ENCODE results near the gene ASPA.

The ASPA gene

GRCh38 chr17:3529817-3530741, 54.3 kb downstream of the ASPA start:
- no peaks in the 10 kb centered on the region for H3K79me2 ChIP-seq (ENCODE audit: low read length)
- H3K4me1 ChIP-seq (ENCODE audit: low read length) = no peaks in the 10 kb centered on the region
- H3K9ac ChIP-seq (ENCODE audit: low read length) = no peak overlapping the region
- H3K4me3 ChIP-seq (ENCODE audit: low read length) = no peak overlapping the region
- no peak overlapping the region for H3K27ac ChIP-seq (ENCODE audit: low read length)
- H3K4me2 ChIP-seq (ENCODE audit: low read depth, low read length) = no peak overlapping the region
- no peaks in the 10 kb centered on the region for H4K20me1 ChIP-seq (ENCODE audit: insufficient read depth, low read length)
- no peaks in the 10 kb centered on the region for H3K27me3 ChIP-seq (replicated peaks; ENCODE audit: insufficient read depth, low read length)
- H3K36me3 ChIP-seq (replicated peaks; ENCODE audit: insufficient read depth, low read length) = peaks cover 5% of the 10 kb centered on the region; the same call in 1 of the 2 replicates
- DNase-seq = no peak
- H3K9me2 ChIP-seq (replicated peaks; ENCODE audit: insufficient read depth, low read length) = no peaks in the 10 kb centered on the region
- no peak overlapping the region for H2AFZ ChIP-seq (ENCODE audit: low read length)
- no peak for TF ChIP-seq EZH2phosphoT487 (IDR thresholded peaks at IDR 0.05; ENCODE audit: low read length)
- TF ChIP-seq EZH2 (optimal IDR thresholded peaks at IDR 0.05; ENCODE audit: low read depth, low read length) = no peak
- no peak for TF ChIP-seq CTCF (IDR thresholded peaks at IDR 0.05; ENCODE audit: low read length)
- no peaks in the 10 kb centered on the region for H3F3A ChIP-seq (ENCODE audit: insufficient read depth, low read length)
- H3K9me3 ChIP-seq (replicated peaks; ENCODE audit: insufficient read depth, low read length) = no peaks in the 10 kb centered on the region

- TF ChIP-seq EZH2phosphoT487 (IDR thresholded peaks at IDR 0.05; ENCODE audit: low read length) (no peak), CTCF (IDR thresholded peaks at IDR 0.05; ENCODE audit: low read length) (no peak), EZH2 (optimal IDR thresholded peaks at IDR 0.05; ENCODE audit: low read depth, low read length) (no peak)
- DNase-seq = no peak
- H3K9me2 ChIP-seq (replicated peaks; ENCODE audit: insufficient read depth, low read length) = no peaks in the 10 kb centered on the region
- H3K27ac ChIP-seq (ENCODE audit: low read length) = no peak overlapping the region
- H3K79me2 ChIP-seq (ENCODE audit: low read length) = no peaks in the 10 kb centered on the region
- H3K36me3 ChIP-seq (replicated peaks; ENCODE audit: insufficient read depth, low read length) = peaks cover 5% of the 10 kb centered on the region; the same call in 1 of the 2 replicates
- H2AFZ ChIP-seq (ENCODE audit: low read length) = no peak overlapping the region
- no peak overlapping the region for H3K4me2 ChIP-seq (ENCODE audit: low read depth, low read length)
- no peak overlapping the region for H3K9ac ChIP-seq (ENCODE audit: low read length)
- no peaks in the 10 kb centered on the region for H3K4me1 ChIP-seq (ENCODE audit: low read length)
- H3K4me3 ChIP-seq (ENCODE audit: low read length) = no peak overlapping the region
- no peaks in the 10 kb centered on the region for H3K27me3 ChIP-seq (replicated peaks; ENCODE audit: insufficient read depth, low read length)
- H4K20me1 ChIP-seq (ENCODE audit: insufficient read depth, low read length) = no peaks in the 10 kb centered on the region
- H3K9me3 ChIP-seq (replicated peaks; ENCODE audit: insufficient read depth, low read length) = no peaks in the 10 kb centered on the region
- H3F3A ChIP-seq (ENCODE audit: insufficient read depth, low read length) = no peaks in the 10 kb centered on the region
Observed at GRCh38 chr17:3531266-3532101, 55.7 kb downstream of the ASPA start.

GRCh38 chr17:3532106-3532858, 56.5 kb downstream of the ASPA start:
- Histone ChIP-seq H3K4me1 (ENCODE audit: low read length) (no peaks in the 10 kb centered on the region), H3K9me3 (replicated peaks; ENCODE audit: insufficient read depth, low read length) (no peaks in the 10 kb centered on the region), H3K27ac (ENCODE audit: low read length) (no peak overlapping the region), H3K27me3 (replicated peaks; ENCODE audit: insufficient read depth, low read length) (no peaks in the 10 kb centered on the region), H3F3A (ENCODE audit: insufficient read depth, low read length) (no peaks in the 10 kb centered on the region), H3K4me3 (ENCODE audit: low read length) (no peak overlapping the region), H4K20me1 (ENCODE audit: insufficient read depth, low read length) (no peaks in the 10 kb centered on the region), H3K9ac (ENCODE audit: low read length) (no peak overlapping the region), H3K36me3 (replicated peaks; ENCODE audit: insufficient read depth, low read length) (peaks cover 5% of the 10 kb centered on the region; the same call in 1 of the 2 replicates), H2AFZ (ENCODE audit: low read length) (no peak overlapping the region), H3K79me2 (ENCODE audit: low read length) (no peaks in the 10 kb centered on the region), H3K4me2 (ENCODE audit: low read depth, low read length) (no peak overlapping the region), H3K9me2 (replicated peaks; ENCODE audit: insufficient read depth, low read length) (no peaks in the 10 kb centered on the region)
- no peak for DNase-seq
- TF ChIP-seq EZH2phosphoT487 (IDR thresholded peaks at IDR 0.05; ENCODE audit: low read length) = no peak
- TF ChIP-seq EZH2 (optimal IDR thresholded peaks at IDR 0.05; ENCODE audit: low read depth, low read length) = no peak
- TF ChIP-seq CTCF (IDR thresholded peaks at IDR 0.05; ENCODE audit: low read length) = no peak
